Limb (tissue), 2 donors: ENCODE results near the gene AADAC.
A peak's percentile ranks its signal among the peaks of the same experiment; 100 is the strongest.
"Not testable (repeated sequence)": the region's sequence is repeated elsewhere in the genome, so short reads cannot be mapped to it uniquely, and the experiment has no call there.

Experiments used
- DNase-seq, 2 donors: peaks; one replicate each; pipeline ENCODE4 v3.0.0-alpha.2; 2016; ENCODE audit errors: extremely low spot score in 2 of 2

The AADAC gene

DNA sequence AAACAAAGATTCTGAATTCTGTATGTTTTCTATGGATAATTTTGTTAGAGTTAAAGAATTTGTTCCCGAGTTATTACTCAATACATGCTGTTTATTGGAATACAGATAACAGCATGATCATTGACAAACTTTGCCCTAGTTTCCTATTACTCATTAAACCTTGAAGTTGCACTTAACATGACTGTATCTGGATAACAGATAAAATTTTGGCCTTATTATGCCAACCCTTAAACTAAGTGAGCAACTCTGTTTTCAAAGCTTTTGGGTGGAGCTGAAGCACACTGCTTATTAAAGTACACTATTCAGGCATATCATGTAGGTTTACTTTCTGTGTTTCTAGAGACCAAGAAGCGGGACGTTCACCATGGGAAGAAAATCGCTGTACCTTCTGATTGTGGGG lies at the start of gene AADAC:
Gene AADAC, plus strand, starts transcription at position 318 of the 400 bp plus-strand sequence. Its CDS starts 47 bp downstream, at position 365.
- no peak for DNase-seq

DNA sequence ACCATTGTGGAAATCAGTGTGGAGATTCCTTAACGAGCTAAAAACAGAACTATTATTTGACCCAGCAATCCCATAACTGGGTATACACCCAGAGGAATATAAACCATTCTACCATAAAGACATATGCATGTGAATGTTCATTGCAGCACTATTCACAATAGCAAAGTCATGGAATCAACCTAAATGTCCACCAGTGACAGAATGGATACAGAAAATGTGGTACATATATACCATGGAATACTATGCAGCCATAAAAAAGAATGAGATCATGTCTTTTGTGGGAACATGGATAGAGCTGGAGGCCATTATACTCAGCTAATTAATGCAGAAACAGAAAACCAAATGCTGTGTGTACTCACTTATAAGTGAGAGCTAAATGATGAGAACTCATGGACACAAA lies 49.2 kb upstream of the AADAC start:
- not testable (repeated sequence) for DNase-seq

DNA sequence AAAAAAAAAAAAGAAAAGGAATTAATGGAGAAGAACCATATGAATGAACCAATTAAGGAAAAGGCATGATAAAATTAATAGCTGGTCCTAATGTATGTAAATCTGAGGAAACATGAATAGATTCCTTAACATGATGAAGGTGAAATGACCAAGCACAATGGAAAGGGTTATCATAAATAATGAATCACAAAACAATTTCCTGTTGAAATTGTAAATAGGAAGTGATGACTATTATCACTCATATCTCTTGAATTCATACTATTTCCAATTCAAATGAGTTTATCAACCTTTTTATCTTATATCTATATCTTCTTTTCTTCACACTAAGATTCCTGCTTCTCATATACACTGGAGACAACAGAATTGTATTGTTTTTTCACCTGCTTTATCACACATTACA lies 48.2 kb upstream of the AADAC start:
- no peak for DNase-seq

DNA sequence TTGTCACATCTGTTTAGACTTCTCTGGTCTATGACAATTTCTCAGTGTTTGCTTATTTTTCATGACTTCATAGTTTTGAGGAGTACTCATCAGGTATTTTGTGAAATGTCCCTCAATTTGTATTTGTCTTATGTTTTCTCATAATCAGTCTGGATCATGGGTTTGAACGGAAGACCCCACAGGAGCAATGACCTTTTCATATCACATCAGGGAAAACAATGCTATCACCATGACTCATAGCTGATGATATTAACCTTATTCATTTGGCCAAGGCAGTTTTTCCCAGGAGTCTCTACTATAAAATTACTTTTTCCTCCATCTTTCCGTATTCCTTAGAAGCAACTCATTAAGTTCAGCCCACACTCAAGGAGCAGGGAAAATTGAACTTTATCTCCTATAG lies 47.5 kb upstream of the AADAC start:
- no peak for DNase-seq

- DNase-seq = no peak
Observed at GRCh38 chr3:151768393-151768930, 45.5 kb upstream of the AADAC start.

GRCh38 chr3:151769175-151769574 lies 44.7 kb upstream of the AADAC start:
- DNase-seq = no peak

DNA sequence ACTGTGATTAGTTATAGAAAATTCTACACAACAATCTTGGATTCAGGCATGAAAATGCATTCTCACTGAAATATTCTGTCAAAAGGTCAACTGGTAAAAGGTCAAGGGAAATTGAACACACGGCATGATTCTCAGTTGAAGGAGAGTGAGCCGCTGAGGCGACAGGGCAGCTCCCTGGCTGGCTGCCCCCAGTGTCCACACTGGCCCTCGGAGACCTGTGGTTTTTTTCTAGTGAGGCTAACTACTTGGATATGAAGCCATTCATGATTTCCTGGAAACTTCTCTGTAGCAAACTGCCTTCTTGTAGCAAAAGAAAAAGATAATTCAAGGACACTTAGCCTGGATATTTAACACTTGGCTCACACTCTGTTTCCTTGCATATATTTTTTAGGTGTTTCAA lies 43.0 kb upstream of the AADAC start:
- peak; percentile 38 to 58 for DNase-seq

DNA sequence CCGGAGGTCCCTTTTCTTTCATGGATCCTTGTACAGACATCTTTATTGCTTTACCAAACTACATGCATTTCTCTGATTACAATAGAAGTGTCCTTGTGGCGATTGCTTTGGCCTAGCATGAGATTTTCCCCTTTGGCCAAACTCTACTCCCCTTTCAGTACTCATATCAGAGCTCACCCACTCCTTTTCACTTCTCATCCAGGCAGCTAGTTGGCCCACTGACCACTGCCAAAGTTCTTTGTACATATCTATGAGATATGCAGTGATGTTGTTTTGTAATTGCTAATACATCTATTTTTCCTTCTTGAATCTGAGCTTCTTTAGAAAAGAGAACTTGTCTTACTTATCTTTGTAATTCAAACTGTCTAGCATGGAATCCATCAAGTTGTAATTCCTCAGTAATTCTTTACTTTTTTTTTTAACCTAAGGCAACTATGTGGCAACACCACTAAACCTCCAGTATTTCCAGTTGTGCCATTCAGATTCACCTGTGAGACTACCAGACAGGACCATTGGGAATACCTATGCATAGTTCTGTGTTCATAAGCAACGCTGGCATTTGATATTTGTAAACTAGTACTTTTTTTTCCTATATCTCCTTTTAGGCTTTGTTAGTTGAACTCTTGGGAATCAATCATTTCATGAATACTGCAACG lies 41.0 kb upstream of the AADAC start:
- no peak for DNase-seq

GRCh38 chr3:151774235-151774634 lies 39.7 kb upstream of the AADAC start:
- DNase-seq = no peak

DNA sequence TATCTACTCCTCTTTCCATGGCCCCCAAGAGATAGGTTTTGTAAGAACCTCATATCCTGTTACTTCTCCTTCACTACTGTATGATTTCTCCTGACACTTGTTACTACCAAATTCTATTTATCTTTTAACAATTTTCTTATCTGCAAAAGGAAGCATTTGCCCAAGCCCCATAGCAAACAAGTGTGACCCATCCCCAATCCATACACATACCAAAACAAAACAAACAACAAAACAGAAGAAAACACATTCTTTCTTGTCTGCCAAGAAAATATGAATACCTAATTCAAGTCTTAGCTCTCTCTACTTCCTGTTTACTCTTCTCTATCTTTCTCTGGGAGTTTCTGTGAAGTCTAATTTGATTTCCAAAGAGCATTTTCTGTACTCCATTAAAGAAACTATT lies 39.0 kb upstream of the AADAC start:
- no peak for DNase-seq

DNA sequence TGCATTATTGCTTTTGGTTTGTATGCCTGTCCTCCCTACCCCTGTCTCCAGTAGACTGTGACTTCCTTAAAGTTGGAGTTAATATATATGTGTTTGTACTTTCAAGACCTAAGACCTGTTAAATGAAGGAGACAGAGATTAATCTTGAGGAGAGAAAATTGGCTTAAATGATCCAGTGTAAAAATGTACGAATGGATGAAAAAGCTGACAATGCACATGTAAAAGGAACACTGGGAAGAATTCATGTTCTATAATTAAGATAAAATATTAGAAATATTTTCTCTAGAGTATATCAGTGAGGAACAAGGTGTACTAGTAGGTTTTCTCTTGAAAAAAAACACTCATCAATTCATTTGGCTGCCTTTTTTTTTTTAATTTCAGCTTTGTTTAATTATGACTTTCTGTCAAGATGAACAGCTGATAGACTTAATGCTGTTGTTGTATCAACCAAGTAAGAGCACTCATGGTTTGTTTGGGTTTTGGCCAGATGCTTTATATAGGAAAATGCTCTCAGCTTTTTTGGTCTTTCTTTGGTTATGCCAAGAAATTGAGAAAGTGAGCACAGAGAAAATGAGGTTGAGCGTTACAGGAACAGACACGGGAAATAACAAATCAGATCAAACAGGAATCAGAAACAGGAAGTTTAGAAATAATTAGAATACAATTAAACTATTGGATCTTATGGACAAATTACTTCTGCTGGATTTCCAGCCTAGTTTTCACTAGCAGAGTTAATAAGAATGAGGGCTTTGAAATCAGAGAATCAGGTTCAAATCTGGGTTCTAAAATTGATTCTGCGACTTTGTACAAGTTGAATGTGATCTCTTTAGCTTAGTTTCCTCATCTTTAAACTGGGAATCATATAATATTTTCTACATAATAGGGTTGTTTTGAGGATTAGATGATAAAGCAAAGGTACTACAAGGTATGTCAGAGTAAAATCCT lies 38.3 kb upstream of the AADAC start:
- no peak for DNase-seq

DNA sequence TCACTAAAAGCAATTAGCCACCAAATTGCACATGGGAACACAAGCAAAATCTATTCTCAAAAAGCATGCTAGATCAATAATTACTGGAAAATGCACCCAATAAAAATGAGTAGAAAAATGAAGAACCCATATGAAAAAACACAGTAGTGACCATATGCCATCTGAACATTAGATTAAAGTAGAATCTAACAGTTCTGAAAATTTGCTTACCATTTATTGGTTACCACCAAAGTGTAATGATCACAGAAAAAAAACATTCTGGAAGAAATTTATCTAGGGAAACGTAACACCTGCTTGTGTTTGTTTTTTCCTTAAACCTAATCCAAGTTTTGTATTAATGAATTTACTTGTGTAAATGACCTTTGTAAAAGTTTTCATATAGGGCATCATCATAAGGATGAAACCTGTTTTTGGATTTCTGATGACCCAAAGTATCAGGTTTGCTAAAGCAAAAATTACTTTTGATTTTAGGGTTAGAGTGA lies 37.6 kb upstream of the AADAC start:
- no peak for DNase-seq

DNA sequence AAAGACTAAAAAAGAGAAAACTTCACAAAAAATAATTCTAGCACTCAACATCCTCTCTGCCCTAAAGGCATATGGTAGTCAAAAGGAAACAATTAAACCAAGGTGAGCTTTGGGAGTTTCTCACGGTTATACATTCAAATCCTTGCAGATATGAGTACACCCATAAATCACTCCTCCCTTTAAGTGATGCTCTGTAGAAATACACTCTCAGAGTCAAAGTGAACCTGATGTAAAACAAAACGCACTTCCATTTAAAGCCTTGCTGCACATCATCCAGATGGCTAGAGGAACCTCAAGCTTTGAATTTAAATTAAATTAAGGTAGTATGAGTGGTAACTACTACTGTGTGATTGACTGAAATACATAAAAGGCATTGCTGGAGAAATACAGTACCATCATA lies 36.0 kb upstream of the AADAC start:
- DNase-seq = no peak

GRCh38 chr3:151787626-151788025 lies 26.3 kb upstream of the AADAC start:
- DNase-seq = no peak

- DNase-seq = no peak
Observed at GRCh38 chr3:151788401-151788800, 25.5 kb upstream of the AADAC start.

- DNase-seq = no peak
Observed at GRCh38 chr3:151789853-151790463, 24.0 kb upstream of the AADAC start.

DNA sequence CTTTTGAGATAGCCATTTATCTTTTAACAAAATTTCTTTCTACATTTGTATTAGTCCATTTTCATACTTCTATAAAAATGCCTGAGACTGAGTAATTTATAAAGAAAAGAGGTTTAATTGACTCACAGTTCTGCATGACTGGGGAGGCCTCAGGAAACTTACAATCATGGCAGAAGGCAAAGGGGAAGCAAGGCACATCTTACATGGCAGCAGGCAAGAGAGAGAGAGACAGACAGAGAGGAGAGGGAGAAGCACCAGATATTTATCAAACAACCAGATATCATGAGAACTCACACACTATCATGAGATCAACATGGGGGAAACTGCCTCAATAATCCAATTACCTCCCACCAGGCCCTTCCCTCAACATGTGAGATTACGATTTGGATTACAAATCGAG lies 23.2 kb upstream of the AADAC start:
- DNase-seq = not testable (repeated sequence)

DNA sequence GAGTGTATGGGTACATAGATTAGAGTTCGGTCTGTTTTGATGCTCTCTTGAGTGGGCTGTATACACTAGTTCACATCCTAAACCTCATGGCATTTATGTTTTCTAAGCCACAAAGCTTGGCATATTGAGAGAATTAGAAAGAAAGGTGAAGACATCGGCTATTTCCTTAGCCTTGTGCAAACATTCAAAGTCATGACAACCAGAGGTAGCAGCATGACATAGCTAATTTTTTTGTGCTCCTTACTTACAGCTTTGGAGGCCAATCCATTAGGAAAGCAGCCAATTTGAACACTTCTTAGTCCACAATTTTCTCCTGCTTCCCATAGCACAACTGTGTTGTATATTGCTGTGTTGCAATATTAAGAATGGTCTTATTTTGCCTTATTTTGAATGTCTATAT lies 21.5 kb upstream of the AADAC start:
- DNase-seq = no peak

GRCh38 chr3:151793636-151794035 lies 20.3 kb upstream of the AADAC start:
- DNase-seq = no peak

- DNase-seq = no peak
Observed at GRCh38 chr3:151794080-151794479, 19.8 kb upstream of the AADAC start.

DNA sequence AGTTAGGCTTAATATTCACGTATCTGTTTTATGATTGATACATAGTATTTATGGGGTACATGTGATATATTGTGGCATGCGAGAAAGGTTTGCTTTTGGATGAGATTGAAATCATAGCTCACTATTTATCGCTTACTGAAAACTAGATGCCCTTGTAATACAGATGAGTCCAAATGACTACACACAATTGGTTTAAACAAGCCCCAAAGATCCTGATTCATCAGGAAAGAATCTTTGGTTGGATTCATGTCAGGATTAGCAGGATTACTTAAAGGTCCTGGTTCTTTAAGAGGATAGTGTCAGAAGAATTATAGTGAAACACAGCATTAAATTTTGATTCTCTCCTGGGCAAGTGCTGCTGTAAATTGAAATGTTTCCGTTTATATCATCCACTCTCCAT lies 18.6 kb upstream of the AADAC start:
- DNase-seq = no peak

- no peak for DNase-seq
Observed at GRCh38 chr3:151796105-151796680, 17.7 kb upstream of the AADAC start.
